Nephron (organoid): ENCODE measurements around the gene ANKRD65.

Source experiments
- H3K27ac Mint-ChIP-seq, 3 experiments: 2 replicates each; pipeline ENCODE4 v1.8.0; 2020; ENCODE audit warnings: mixed read lengths in 3 of 3, mild to moderate bottlenecking in 2 of 3, moderate library complexity in 1 of 3
- H3K27me3 Mint-ChIP-seq: 2 replicates; pipeline ENCODE4 v1.8.0; 2021; ENCODE audit warnings: low read depth, mild to moderate bottlenecking, moderate library complexity, mixed read lengths
- H3K36me3 Mint-ChIP-seq: 2 replicates; pipeline ENCODE4 v1.8.0; 2020; ENCODE audit warnings: low read depth, mixed read lengths
- H3K4me1 Mint-ChIP-seq: 2 replicates; pipeline ENCODE4 v1.8.0; 2020; ENCODE audit warnings: mixed read lengths
- H3K4me3 Mint-ChIP-seq, 3 experiments: 2 replicates each; pipeline ENCODE4 v1.8.0; 2020; ENCODE audit warnings: mild to moderate bottlenecking in 3 of 3, mixed read lengths in 3 of 3, moderate library complexity in 2 of 3
- H3K9me3 Mint-ChIP-seq: 2 replicates; pipeline ENCODE4 v1.8.0; 2020; ENCODE audit warnings: mixed read lengths
- TF ChIP-seq, protein P1 (sequence below), 3 experiments: fragments of 200-600 bp; sonication (generic); IDR thresholded peaks; one replicate each; pipeline ENCODE4 v1.5.0; 2021; ENCODE audit warnings: antibody characterized with exemption in 3 of 3; ENCODE audit not compliant: unreplicated experiment in 3 of 3

Gene ANKRD65

DNA sequence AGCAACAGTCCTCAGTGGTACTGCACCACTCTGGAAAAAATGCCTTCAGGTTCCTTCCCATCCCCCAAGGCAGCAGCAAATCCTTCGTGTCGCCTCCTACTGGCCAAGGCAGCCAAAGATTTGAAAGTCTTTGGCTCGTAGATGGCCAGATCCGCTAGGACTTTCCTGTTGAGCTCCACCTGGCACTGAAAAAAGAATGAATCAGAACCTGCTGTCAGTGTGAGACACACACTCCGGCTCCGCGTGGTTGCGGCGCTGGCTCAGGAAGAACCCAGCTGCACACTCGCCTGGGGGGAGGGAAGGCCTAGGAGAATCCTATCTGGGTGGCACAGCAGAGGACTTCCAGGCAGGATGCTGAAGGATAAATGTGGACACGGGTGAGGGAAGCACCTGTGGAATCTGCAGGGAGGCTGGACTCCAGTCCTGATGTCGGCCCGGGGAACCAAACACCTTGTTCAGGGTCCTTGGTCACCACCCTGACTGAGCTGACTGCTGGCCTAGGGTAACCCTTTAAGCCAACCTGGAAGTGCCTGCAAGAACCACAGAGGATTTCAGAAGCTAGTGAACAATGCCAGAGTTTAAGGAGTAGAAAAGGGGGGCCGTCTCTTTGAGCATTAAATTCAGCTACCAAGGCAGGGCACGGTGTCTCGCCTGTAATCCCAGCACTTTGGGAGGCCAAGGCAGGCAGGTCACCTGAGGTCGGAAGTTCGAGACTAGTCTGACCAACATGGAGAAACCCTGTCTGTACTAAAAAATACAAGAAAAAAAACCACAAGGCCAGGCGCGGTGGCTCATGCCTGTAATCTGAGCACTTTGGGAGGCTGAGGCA is 18.8 kb downstream of the ANKRD65 start:
- H3K4me1 Mint-ChIP-seq = peaks cover 19% of the 10 kb centered on the region
- peak overlapping the region; percentile 94 to 96 (median 95) for H3K4me3 Mint-ChIP-seq
- peaks cover 38% of the 10 kb centered on the region for H3K36me3 Mint-ChIP-seq
- no peaks in the 10 kb centered on the region for H3K9me3 Mint-ChIP-seq
- peak overlapping the region; percentile 59 to 91 (median 74) for H3K27ac Mint-ChIP-seq
- TF ChIP-seq, protein P1, sequence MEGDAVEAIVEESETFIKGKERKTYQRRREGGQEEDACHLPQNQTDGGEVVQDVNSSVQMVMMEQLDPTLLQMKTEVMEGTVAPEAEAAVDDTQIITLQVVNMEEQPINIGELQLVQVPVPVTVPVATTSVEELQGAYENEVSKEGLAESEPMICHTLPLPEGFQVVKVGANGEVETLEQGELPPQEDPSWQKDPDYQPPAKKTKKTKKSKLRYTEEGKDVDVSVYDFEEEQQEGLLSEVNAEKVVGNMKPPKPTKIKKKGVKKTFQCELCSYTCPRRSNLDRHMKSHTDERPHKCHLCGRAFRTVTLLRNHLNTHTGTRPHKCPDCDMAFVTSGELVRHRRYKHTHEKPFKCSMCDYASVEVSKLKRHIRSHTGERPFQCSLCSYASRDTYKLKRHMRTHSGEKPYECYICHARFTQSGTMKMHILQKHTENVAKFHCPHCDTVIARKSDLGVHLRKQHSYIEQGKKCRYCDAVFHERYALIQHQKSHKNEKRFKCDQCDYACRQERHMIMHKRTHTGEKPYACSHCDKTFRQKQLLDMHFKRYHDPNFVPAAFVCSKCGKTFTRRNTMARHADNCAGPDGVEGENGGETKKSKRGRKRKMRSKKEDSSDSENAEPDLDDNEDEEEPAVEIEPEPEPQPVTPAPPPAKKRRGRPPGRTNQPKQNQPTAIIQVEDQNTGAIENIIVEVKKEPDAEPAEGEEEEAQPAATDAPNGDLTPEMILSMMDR (IDR thresholded peaks at IDR 0.05; ENCODE audit: unreplicated experiment in 3 of 3) = peak; percentile 46 to 62 (median 50)
- H3K27me3 Mint-ChIP-seq = no peaks in the 10 kb centered on the region

DNA sequence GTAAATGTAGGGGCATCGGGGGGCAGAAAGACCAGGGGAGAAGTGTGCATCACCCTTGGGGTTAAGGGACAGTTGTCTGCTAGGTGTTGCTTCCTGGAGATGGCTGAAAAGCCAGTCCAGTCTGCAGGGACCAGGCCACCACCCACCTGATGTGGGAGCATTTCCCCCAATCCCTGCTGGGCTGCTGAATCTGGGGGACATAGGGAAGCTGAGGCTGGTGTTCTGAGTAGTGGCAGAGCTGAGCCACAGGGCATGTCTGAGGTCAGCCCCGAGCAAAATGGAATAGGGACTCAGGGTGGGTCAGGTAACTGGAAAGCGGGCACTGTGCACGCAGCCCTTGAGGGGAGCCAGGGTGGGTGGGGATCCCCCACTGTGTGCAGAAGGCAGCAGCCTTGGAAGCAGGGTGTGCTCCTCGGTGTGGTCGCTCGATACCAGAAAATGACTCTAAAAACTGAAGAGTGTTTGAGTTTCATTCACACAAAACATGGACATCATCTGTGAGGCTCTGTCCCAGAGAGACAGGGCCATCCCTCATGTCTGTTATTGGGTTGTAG is 19.5 kb downstream of the ANKRD65 start:
- H3K27ac Mint-ChIP-seq = peak overlapping the region; percentile 59 to 91 (median 74)
- TF ChIP-seq, protein P1 (IDR thresholded peaks at IDR 0.05; ENCODE audit: unreplicated experiment in 3 of 3) = no peak
- peak overlapping the region; percentile 94 to 96 (median 95) for H3K4me3 Mint-ChIP-seq
- H3K27me3 Mint-ChIP-seq = no peaks in the 10 kb centered on the region
- peaks cover 19% of the 10 kb centered on the region for H3K4me1 Mint-ChIP-seq
- peaks cover 38% of the 10 kb centered on the region for H3K36me3 Mint-ChIP-seq
- no peaks in the 10 kb centered on the region for H3K9me3 Mint-ChIP-seq

DNA sequence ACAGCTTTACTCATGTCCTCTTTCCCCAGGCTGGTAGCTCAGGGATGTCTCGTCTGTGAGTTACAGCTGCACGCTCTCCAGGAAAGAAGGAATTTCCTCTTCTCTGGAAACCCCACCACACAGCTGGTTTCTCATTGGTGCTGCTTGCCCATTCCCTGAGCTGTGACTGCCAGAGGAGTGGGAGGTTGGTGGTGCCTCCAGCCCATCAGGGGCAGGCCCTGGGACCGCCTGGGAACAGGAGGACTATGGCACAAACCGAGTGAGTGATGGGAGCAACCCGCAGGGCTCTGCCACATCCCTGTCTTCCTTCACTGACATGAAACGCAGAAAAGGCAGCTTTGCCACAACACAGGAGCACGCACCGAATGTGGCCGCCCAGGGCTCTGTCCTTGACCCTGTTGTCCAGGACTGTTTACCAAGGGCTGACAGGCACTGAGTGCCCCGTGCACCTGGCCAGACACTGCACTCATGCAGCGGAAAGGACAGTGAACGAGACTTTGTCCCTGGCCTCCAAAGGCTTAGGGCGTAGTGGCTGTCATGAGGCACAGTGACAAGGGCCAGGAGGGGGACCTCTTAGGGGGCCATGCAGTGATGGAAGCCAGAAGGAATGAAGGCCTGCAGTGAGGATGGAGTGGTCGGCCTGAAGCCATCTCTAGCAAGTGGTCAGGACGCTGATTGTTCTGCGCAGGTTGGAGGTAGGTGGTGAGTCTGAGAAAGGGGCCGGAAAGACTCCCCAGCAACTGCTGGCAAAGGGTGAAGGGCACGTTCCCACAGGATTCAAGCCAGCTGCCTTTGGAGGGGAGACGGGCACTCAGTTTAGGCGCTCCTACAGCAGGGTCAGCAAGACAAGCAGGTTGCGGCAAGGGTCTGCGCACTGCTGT is 20.3 kb downstream of the ANKRD65 start:
- Mint-ChIP-seq H3K27ac (peak overlapping the region; percentile 67 to 91 (median 81)), H3K4me1 (peaks cover 19% of the 10 kb centered on the region), H3K9me3 (no peaks in the 10 kb centered on the region), H3K4me3 (peak overlapping the region; percentile 94 to 96 (median 95)), H3K36me3 (peaks cover 39% of the 10 kb centered on the region), H3K27me3 (no peaks in the 10 kb centered on the region)
- TF ChIP-seq, protein P1 (IDR thresholded peaks at IDR 0.05; ENCODE audit: unreplicated experiment in 3 of 3) = no peak

DNA sequence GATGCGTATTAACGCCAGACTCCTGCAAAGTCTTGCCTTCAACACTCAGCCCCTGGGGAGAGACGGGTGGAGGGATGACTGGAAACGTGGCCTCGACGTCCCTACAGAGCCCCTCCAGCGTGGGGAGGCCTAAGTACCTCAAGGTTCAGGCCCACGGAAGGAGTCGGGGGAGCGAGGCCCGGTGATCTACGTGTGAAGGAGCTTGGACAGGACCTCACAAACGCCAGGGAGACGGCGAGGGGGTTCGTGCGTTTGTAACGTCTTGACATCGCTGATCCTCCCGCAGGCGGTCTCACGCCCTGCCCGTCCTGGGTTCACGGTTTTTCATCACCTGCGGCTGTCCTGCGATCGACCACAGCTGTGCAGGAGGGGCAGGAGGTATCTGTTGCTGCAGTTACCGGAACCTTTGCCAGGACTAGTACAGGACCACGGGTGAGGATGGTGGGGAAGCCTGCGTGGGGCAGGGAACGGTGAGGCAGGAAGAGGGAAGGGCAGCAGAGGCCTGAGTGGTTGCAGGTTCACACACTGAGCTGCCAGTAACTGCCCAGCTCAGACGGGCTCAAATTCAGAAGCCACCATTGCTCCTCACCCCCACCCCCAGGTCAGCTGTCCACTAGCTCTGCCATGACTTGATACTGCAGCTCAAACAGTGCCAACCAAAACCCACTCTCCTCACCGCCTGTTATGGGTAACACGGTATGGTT is 21.1 kb downstream of the ANKRD65 start:
- Mint-ChIP-seq H3K9me3 (no peaks in the 10 kb centered on the region), H3K4me3 (peak overlapping the region; percentile 94 to 96 (median 95)), H3K27me3 (no peaks in the 10 kb centered on the region), H3K27ac (peak overlapping the region; percentile 59 to 81 (median 67)), H3K36me3 (peaks cover 41% of the 10 kb centered on the region), H3K4me1 (peaks cover 26% of the 10 kb centered on the region)
- TF ChIP-seq, protein P1 (IDR thresholded peaks at IDR 0.05; ENCODE audit: unreplicated experiment in 3 of 3) = no peak

DNA sequence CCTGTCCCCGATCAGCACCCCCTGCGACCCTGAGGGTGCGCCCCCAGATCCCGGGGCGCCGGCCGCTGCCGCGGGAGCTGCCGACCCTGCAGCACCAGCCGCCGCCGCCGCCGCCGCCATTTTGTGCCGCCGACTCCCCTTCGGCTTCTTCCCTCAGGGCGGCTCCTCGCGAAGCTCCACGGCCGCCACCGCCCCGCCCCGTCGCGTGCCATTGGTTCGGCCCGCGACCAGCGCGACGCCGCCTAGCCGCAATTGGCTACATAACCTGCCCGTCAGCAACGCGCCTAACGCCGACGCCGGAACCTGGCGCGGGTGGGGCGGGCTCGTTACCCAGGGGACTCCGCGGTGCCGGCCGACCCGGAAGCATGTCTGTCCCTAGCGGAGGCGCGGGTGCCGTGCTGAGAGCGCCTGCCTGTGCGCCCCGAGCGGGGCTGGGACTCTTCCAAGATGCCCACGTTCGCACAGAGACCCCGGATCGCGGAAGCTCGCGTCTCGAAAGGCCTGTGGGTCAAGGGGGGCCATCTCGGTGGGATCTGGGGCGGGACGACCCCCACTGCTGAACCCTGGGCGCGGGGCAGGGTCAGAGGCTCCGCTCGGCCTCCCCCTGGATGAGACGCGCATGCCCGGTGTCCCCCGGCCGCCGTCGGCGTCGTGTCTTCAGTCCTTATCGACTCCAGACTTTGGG is 21.7 kb downstream of the ANKRD65 start, which contains the start of gene CCNL2:
TSS of gene CCNL2 (minus strand) at position 149 of the 685 bp plus-strand sequence. CDS start at position 120, 29 bp downstream.
- TF ChIP-seq, protein P1 (IDR thresholded peaks at IDR 0.05; ENCODE audit: unreplicated experiment in 3 of 3) = peak; percentile 55 to 66 (median 60)
- Mint-ChIP-seq H3K27ac (peak within 1 kb of the TSS; percentile 75 to 89 (median 88)), H3K36me3 (peaks cover 43% of the 10 kb centered on the region), H3K9me3 (no peaks in the 10 kb centered on the region), H3K4me3 (peak within 1 kb of the TSS; percentile 96 to 98 (median 97)), H3K27me3 (no peaks in the 10 kb centered on the region), H3K4me1 (peaks cover 26% of the 10 kb centered on the region)
